Nephron (organoid): ENCODE measurements around the gene MAZ.
"Not testable (repeated sequence)": the region's sequence is repeated elsewhere in the genome, so short reads cannot be mapped to it uniquely, and the experiment has no call there.

Source experiments
- H3K27ac Mint-ChIP-seq, 3 experiments: 2 replicates each; pipeline ENCODE4 v1.8.0; 2020; ENCODE audit warnings: mixed read lengths in 3 of 3, mild to moderate bottlenecking in 2 of 3, moderate library complexity in 1 of 3
- H3K27me3 Mint-ChIP-seq: 2 replicates; pipeline ENCODE4 v1.8.0; 2021; ENCODE audit warnings: low read depth, mild to moderate bottlenecking, moderate library complexity, mixed read lengths
- H3K36me3 Mint-ChIP-seq: 2 replicates; pipeline ENCODE4 v1.8.0; 2020; ENCODE audit warnings: low read depth, mixed read lengths
- H3K4me1 Mint-ChIP-seq: 2 replicates; pipeline ENCODE4 v1.8.0; 2020; ENCODE audit warnings: mixed read lengths
- H3K4me3 Mint-ChIP-seq, 3 experiments: 2 replicates each; pipeline ENCODE4 v1.8.0; 2020; ENCODE audit warnings: mild to moderate bottlenecking in 3 of 3, mixed read lengths in 3 of 3, moderate library complexity in 2 of 3
- H3K9me3 Mint-ChIP-seq: 2 replicates; pipeline ENCODE4 v1.8.0; 2020; ENCODE audit warnings: mixed read lengths
- CTCF ChIP-seq, 3 experiments: fragments of 200-600 bp; sonication (generic); IDR thresholded peaks; one replicate each; pipeline ENCODE4 v1.5.0; 2021; ENCODE audit warnings: antibody characterized with exemption in 3 of 3; ENCODE audit not compliant: unreplicated experiment in 3 of 3

Gene MAZ

GRCh38 chr16:29770250-29770929 lies 35.9 kb upstream of the MAZ start:
- Mint-ChIP-seq H3K4me3 (no peak overlapping the region), H3K9me3 (no peaks in the 10 kb centered on the region)

GRCh38 chr16:29772330-29772729 lies 34.0 kb upstream of the MAZ start:
- H3K27ac Mint-ChIP-seq, H3K4me1 Mint-ChIP-seq, H3K9me3 Mint-ChIP-seq, H3K27me3 Mint-ChIP-seq, H3K36me3 Mint-ChIP-seq, H3K4me3 Mint-ChIP-seq: not testable (repeated sequence)

More at GRCh38 chr16:29770250-29770929, 35.9 kb upstream of the MAZ start:
- Mint-ChIP-seq H3K27me3 (peaks cover 5% of the 10 kb centered on the region), H3K36me3 (no peaks in the 10 kb centered on the region), H3K27ac (no peak overlapping the region), H3K4me1 (no peaks in the 10 kb centered on the region)
- no peak for TF ChIP-seq CTCF (IDR thresholded peaks at IDR 0.05; ENCODE audit: unreplicated experiment in 3 of 3)

GRCh38 chr16:29774730-29775129 lies 31.6 kb upstream of the MAZ start:
- Mint-ChIP-seq H3K27ac (no peak overlapping the region), H3K4me1 (no peaks in the 10 kb centered on the region)
- TF ChIP-seq CTCF (IDR thresholded peaks at IDR 0.05; ENCODE audit: unreplicated experiment in 3 of 3), result no peak

GRCh38 chr16:29775742-29776408 lies 30.5 kb upstream of the MAZ start:
- Mint-ChIP-seq H3K4me3 (no peak overlapping the region), H3K27me3 (peaks cover 14% of the 10 kb centered on the region), H3K9me3 (no peaks in the 10 kb centered on the region), H3K27ac (no peak overlapping the region), H3K36me3 (no peaks in the 10 kb centered on the region), H3K4me1 (no peaks in the 10 kb centered on the region)
- TF ChIP-seq CTCF (IDR thresholded peaks at IDR 0.05; ENCODE audit: unreplicated experiment in 3 of 3), result no peak

More at GRCh38 chr16:29774730-29775129, 31.6 kb upstream of the MAZ start:
- H3K36me3 Mint-ChIP-seq, result no peaks in the 10 kb centered on the region
- peaks cover 11% of the 10 kb centered on the region for H3K27me3 Mint-ChIP-seq
- no peaks in the 10 kb centered on the region for H3K9me3 Mint-ChIP-seq
- no peak overlapping the region for H3K4me3 Mint-ChIP-seq

- Mint-ChIP-seq H3K27me3 (peaks cover 14% of the 10 kb centered on the region), H3K27ac (no peak within 1 kb of the TSS), H3K9me3 (no peaks in the 10 kb centered on the region), H3K4me3 (no peak within 1 kb of the TSS), H3K36me3 (no peaks in the 10 kb centered on the region), H3K4me1 (no peaks in the 10 kb centered on the region)
- no peak for TF ChIP-seq CTCF (IDR thresholded peaks at IDR 0.05; ENCODE audit: unreplicated experiment in 3 of 3)
These were observed 28.6 kb upstream of the MAZ start, which contains the start of gene ZG16 for GRCh38 chr16:29777576-29778350. Gene ZG16, plus strand, starts transcription at chr16:29778256. Its CDS starts 1,011 bp downstream, at chr16:29779267.

GRCh38 chr16:29779474-29779873 lies 26.9 kb upstream of the MAZ start:
- H3K4me3 Mint-ChIP-seq, result no peak overlapping the region
- no peaks in the 10 kb centered on the region for H3K36me3 Mint-ChIP-seq
- H3K4me1 Mint-ChIP-seq, result no peaks in the 10 kb centered on the region
- H3K9me3 Mint-ChIP-seq, result no peaks in the 10 kb centered on the region
- peaks cover 14% of the 10 kb centered on the region for H3K27me3 Mint-ChIP-seq
- no peak overlapping the region for H3K27ac Mint-ChIP-seq
- no peak for TF ChIP-seq CTCF (IDR thresholded peaks at IDR 0.05; ENCODE audit: unreplicated experiment in 3 of 3)

GRCh38 chr16:29783094-29783953 lies 23.0 kb upstream of the MAZ start:
- H3K27ac Mint-ChIP-seq, result peak overlapping the region; percentile 30 to 75 (median 57)
- H3K4me1 Mint-ChIP-seq, H3K36me3 Mint-ChIP-seq, H3K9me3 Mint-ChIP-seq, H3K27me3 Mint-ChIP-seq, H3K4me3 Mint-ChIP-seq: not testable (repeated sequence)
